ENCODE measurements around the gene UNC119.

DNA sequence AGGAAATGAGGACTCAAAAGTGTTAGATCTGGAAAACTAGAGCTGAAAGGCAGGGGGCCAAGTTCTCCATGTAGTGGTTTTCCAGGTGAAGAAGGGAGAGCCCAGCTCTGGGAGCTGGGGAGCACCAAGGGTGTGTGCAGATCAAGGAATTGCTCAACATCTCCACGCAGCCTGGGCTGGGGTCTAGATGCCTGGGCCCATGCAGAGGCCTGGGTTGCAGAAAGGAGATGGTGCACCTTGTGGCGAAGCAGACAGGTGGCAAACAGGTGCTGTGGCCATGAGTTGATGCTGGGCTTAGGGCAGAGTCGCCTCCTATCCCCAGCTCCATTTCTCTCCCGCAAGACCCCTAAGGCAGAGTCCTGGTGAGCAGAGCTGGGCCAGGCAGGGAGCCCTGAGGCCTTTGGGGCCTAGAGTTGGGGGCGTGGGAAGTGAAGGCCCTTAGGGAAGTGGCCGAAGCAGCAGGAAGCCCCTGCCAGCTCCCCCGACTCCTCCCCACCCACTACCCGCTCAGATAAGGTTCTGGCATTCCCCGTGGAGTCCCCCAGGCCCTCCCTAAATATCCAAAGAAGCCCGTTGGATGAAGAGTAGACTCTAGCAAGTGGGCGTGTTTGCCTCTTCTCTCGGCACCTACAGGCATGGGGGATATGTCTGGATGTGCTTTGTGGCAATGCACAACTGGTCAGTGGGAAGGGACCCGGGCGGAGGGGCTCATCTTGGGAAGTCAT, 45.5 kb downstream of the UNC119 start:
- TF ChIP-seq, protein P1, sequence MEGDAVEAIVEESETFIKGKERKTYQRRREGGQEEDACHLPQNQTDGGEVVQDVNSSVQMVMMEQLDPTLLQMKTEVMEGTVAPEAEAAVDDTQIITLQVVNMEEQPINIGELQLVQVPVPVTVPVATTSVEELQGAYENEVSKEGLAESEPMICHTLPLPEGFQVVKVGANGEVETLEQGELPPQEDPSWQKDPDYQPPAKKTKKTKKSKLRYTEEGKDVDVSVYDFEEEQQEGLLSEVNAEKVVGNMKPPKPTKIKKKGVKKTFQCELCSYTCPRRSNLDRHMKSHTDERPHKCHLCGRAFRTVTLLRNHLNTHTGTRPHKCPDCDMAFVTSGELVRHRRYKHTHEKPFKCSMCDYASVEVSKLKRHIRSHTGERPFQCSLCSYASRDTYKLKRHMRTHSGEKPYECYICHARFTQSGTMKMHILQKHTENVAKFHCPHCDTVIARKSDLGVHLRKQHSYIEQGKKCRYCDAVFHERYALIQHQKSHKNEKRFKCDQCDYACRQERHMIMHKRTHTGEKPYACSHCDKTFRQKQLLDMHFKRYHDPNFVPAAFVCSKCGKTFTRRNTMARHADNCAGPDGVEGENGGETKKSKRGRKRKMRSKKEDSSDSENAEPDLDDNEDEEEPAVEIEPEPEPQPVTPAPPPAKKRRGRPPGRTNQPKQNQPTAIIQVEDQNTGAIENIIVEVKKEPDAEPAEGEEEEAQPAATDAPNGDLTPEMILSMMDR (conservative IDR thresholded peaks at IDR 0.05 in 1 of 2, IDR thresholded peaks at IDR 0.05 in 1 of 2; ENCODE audit: low read depth in 1 of 2, low read length in 2 of 2): no peak
- TF ChIP-seq EZH2 (IDR thresholded peaks at IDR 0.05; ENCODE audit: low read length, missing control alignments): no peak
